ENCODE measurements around the gene HTRA3.
"Not testable (repeated sequence)": the region's sequence is repeated elsewhere in the genome, so short reads cannot be mapped to it uniquely, and the experiment has no call there.

HTRA3 gene

DNA sequence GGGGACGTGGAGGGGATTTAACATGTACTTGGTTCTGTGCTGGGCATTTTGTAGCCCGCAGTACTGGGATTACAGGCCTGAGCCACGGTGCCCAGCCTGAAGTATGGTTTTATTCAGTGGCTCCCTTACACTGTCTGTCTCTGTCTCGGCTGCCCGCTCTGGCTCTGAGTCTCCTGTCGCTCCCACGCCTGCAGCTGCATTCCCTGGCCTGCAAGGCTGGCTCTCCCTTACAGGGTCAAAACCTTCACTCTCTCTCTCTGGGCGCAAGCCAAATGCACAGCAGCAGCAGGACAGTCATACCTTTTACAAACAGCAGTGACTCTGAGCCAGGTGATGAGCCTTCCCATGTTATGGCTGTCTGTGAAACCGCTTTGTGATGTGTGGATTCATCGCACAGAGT lies 72.1 kb downstream of the HTRA3 start:
- in situ Hi-C loops (cut with HindIII; ENCODE audit: low pct_ligation_motif_present, low pct_unique_long_range_greater_than_20kb, low sequenced_read_pairs), result no loop called here

DNA sequence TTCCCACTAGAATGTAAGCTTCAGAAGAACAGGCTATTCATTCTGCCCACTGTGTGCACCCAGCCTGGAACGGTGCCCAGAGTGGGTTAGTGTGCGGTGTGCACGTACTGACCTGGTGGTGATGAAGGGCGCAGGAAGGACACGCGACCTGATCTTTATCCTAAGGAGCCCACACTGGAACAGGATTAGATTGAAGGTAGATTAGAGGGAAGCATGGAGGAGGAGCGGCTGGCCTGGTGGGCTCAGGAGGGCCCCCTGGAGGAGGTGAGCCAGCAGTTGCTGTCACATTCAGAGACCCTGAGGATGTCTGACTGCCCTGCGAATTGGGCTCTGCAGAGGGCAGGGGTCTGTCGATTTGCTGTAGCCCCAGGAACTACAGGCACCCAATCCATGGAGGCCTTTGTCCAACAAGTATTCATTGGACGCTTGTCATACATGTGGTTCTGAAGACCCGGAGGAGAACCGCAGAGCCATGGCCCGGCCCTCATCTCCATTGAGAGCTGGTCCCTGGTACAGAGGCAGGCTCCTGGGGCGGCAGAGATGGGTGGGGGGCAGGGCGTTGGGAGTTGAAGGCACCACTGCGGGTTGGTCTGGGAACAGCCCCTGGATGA lies 73.2 kb downstream of the HTRA3 start:
- in situ Hi-C loops (cut with HindIII; ENCODE audit: low pct_ligation_motif_present, low pct_unique_long_range_greater_than_20kb, low sequenced_read_pairs), result no loop called here

More for the DNA sequence above, 72.1 kb downstream of the HTRA3 start:
- no peak for DNase-seq

DNA sequence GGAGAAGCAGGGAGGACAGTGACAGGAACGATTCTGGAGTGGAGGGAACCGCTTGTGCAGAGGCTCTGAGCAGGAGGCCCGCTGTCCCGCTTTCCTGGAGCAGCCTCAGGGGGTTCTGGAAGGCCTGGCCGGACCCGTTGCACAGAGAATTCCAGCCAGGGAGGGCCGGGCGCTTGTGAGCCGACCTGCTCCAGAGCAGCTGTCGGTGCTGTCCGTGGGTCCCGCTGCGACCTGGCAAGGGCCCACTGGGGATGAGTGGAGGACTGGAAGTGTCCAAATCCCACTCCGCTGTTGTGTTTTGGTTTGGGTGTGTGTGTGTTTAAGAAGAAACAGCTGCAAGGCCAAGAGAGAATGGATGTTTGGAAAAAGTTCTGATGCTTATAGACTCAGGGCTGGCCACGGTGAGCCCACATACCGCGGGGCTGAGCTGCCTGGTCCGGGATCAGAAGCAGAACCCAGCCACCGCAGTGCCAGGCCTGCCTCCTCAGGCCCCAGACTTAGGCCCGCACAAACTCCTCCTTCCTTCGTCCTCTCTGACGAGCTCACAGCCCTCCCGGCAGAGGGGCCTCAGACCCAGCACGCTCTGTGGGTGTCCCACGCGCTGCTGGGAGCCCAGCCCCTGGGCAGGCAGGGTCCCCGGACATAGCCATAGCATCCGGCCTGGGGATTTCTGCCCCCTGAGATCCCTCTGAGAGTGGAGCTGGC lies 73.9 kb downstream of the HTRA3 start:
- DNase-seq, result no peak
- in situ Hi-C loops (cut with HindIII; ENCODE audit: low pct_ligation_motif_present, low pct_unique_long_range_greater_than_20kb, low sequenced_read_pairs), result no loop called here

More for the DNA sequence above, 73.2 kb downstream of the HTRA3 start:
- DNase-seq, result no peak

DNA sequence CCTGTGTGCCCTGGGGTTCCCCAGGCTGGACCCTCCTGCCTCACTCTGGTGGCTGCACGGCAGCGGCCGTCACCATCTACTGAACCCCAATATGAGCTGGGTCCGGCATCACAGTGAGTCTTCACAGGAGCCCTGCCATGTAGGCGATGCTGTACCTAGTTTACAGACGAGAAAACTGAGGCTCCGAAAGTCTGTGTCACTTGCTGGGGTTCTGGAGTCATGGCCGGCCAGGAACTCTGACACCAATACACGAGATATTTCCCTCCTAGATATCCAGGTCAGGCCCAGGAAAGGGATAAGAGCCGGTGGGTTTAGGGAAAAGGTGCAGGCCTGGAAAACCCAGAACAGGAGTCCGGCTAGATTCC lies 74.4 kb downstream of the HTRA3 start:
- in situ Hi-C loops (cut with HindIII; ENCODE audit: low pct_ligation_motif_present, low pct_unique_long_range_greater_than_20kb, low sequenced_read_pairs), result no loop called here
- DNase-seq, result no peak

DNA sequence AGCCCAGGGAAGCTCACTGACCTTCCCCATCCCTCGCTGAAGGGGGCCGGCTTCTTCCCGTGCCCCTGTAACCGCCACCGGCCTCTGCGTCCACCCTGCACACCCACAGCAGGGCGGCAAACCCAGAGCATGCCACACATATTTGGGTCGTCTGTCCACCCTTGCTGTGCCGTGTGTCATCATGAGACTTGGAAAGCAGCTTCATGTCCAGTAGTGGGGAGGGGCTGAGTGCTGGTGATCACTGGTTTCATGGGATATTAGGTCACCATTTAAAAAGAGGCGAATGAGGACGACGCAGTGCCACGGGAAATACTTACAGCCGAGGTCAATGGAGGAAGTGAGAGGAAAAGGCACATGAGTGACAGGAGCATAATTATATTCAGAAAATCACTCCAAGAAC lies 74.8 kb downstream of the HTRA3 start:
- in situ Hi-C loops (cut with HindIII; ENCODE audit: low pct_ligation_motif_present, low pct_unique_long_range_greater_than_20kb, low sequenced_read_pairs), result no loop called here
- DNase-seq, result no peak

DNA sequence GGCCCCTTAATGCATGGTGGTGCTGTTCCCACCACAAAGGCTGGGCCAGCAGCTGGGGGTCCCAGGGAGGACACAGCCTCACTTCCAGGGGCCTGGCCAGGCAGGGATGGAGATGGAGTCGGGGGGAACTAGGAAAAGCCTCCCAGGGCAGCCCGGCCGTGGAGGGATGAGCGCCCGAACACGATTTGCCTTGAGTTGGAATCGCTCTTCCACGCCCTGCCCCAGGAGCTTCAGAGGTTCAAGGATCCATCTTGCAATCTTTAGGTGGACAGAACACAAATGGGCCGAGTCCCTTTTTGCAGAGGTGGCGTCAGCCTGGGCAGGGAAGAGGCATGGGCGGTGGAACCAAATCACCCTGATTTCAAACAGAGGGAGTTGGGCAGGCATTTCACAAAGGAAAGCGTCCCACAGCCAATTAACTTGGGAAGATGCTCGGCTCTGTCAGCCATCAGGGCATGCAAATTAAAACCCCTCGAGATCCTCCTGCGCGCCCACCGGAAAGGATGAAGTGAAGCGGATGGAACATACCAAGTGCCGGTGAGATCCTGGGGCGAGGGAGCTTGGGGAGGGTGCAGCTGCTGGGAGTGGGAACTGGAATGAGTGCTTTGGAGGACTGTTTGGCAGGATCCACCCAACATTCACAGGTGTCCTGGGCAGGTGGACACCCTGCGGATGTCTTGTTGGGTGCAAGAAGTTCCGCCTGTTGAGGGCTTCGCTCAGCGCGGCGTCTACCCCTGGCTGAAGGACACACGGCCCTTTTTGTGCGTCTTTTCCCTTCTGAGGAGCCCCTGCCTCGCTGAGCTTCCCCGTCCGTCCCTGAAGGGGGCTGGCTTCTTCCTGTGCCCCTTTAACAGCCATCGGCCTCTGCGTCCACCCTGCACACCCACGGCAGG lies 75.7 kb downstream of the HTRA3 start:
- DNase-seq, result no peak
- in situ Hi-C loops (cut with HindIII; ENCODE audit: low pct_ligation_motif_present, low pct_unique_long_range_greater_than_20kb, low sequenced_read_pairs), result no loop called here

DNA sequence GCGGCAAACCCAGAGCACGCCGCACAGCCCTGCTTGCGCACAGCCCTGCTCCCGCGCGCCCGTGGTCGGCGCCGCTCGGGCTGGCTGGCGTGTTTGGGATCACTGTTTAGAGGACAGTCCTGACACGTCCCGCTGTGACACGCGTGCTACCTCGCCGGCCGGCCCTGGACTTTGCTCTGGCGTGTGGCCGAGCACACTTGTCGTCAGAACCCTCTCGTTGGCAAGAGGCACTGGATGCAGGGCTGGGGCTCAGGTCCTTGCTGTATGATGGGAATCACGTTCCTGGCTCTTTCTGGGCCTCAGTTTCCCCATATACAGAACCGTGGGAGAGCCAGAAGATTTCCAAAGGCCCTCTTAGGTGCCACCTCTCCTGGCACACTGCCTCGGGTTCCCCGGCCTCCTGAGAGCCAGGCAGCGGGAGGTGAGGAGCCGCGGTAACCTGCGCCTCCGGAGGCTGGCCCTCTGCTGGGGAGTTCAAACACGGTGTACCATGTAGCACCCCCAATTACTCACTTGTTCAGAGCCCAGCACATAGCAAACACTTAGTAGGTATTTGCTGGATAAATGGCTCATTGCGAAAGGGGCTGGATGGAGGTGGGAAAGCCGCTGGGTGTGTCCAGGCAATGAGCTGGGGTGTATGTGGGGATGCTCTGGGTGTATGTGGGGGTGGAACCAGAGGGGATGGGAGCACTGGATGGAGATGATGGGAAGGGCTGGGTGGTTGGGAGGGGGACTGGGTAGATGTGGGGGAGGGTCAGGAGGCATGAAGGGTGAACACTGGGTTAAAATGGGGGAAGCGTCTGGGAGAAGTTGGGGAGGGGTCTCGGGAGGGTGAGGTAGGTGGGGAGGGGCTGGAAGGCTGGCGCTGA lies 76.6 kb downstream of the HTRA3 start:
- in situ Hi-C loops (cut with HindIII; ENCODE audit: low pct_ligation_motif_present, low pct_unique_long_range_greater_than_20kb, low sequenced_read_pairs), result no loop called here
- no peak for DNase-seq

DNA sequence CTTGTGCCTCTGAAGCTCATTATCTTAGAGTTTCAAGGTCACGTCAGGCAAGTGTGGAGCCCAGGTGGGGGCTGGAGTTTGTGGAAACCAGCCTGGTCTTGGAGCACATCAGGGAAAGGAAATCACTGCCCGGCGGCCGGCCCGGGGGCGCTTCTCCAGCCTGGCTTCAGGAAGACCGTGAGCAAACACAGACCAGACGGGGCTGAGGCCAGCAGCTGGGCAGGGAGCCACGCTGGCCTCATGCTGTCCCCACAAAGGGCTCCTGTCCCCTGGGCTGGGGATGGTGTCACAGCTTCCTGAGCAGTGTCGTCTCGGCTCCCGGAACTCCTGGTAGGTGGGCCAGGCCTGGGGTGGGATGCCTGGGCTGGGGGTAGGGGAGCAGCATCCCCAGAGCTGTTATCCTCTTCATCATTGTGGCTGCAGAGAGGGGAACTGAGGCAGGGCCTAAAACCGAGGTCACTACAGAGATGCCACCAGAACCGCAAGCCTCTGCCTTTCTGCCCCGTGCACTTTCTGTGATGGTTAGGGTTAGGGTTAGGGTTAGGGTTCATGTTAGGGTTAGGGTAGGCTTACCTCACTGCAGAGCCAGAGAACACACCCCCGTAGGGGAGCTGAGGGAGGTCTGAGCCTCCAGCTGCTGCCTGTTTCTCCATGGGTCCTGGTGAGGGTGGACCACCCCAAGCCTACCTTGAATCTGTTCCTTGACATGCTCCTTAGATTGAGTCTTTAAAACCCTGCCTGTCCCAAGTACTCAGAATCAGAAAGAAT lies 77.5 kb downstream of the HTRA3 start:
- no peak for DNase-seq
- in situ Hi-C loops (cut with HindIII; ENCODE audit: low pct_ligation_motif_present, low pct_unique_long_range_greater_than_20kb, low sequenced_read_pairs), result no loop called here

DNA sequence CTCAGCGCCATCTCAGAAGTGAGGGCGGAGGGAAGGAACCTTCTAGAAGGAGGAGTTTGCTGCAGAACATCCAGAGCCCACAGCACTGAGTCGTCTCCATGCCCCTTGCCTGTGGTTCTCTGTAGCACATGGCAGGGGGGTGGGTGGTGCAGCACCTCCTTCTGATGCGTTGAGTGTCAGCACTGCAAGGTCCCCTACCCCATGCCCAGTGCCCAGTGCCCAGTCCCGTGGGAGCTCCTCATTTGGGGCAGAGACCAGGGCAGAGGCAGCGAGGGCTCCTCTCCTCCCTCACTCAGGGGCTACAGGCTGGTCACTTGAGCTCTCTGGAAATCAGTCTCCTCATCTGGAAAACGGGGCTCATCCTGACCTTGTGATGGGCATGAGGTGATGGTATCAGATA lies 78.1 kb downstream of the HTRA3 start:
- in situ Hi-C loops (cut with HindIII; ENCODE audit: low pct_ligation_motif_present, low pct_unique_long_range_greater_than_20kb, low sequenced_read_pairs), result no loop called here
- no peak for DNase-seq

DNA sequence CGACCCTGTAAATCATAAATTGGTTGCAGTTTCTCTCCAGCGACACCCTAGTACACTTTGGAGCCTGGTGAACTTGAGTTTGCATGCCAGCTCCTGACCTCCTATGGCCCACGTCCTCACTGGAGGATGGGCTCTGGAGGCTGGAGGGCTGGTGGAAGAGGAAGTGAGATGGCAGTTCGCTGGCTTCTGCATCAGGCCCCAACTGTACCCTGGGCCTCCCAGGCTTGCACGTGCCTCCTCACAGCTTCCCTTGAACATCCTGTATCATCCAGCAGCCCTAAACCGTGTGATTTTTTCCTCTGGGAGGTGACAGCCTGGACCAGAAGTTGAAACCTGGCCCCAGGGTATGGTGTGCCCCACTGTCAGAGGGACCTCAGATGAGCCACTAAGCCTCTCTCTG lies 78.5 kb downstream of the HTRA3 start:
- in situ Hi-C loops (cut with HindIII; ENCODE audit: low pct_ligation_motif_present, low pct_unique_long_range_greater_than_20kb, low sequenced_read_pairs), result no loop called here

DNA sequence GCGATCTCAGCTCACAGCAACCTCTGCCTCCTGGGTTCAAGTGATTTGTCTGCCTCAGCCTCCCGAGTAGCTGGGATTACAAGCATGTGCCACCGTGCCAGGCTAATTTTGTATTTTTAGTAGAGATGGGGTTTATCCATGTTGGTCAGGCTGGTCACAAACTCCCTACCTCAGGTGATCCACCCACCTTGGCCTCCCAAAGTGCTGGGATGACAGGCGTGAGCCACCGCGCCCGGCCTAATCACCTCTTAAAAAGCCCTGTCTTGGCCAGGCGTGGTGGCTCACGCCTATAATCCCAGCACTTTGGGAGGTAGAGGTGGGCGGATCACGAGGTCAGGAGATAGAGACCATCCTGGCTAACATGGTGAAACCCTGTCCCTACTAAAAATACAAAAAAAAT lies 79.7 kb downstream of the HTRA3 start:
- in situ Hi-C loops (cut with HindIII; ENCODE audit: low pct_ligation_motif_present, low pct_unique_long_range_greater_than_20kb, low sequenced_read_pairs); DNase-seq: not testable (repeated sequence)

More for the DNA sequence above, 78.5 kb downstream of the HTRA3 start:
- DNase-seq, result no peak

DNA sequence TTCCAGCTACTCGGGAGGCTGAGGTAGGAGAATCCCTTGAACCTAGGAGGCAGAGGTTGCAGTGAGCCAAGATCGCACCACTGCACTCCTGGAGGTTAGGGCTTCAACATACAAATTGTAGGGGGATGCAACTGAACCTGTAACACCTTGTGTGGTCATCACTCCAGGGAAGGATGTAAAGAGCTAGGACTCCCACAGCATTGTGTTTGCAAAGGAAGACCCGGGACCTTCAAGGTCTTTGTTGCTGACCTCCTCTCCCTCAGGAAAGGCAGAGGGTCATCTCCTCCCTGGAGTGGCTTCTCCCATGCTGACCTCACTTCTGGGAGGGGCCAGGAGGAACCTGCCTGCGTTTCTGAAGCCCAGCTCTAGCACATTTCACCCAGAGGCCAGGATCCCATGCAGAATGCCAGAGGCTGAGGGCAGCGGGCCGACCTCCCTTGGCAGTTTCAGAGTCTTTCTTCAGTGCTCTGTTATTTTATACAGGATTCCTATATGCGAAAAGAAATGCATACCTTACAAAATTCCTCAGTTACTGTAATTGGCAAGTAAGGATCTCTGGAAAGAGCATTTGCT lies 80.2 kb downstream of the HTRA3 start:
- in situ Hi-C loops (cut with HindIII; ENCODE audit: low pct_ligation_motif_present, low pct_unique_long_range_greater_than_20kb, low sequenced_read_pairs), result no loop called here
- DNase-seq, result no peak

DNA sequence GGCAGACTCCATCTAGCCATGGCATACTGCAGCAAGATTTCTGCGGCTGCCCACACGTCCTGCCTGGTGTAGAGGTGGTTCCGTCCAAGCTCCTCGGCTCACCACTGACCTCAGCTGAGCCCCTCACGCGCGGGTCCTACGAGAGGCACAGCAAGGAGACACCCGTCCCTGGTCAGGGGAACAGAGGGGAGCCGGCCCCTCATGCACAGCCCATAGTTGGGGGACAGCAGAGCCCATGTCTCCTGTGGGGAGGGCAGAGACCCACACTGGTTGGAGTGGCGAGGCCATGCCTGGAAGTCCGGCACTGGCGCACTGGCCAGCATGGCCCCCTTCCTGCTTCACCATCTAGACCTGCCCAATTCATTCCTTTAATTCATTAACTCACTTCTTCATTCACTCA lies 80.8 kb downstream of the HTRA3 start:
- no peak for DNase-seq
- in situ Hi-C loops (cut with HindIII; ENCODE audit: low pct_ligation_motif_present, low pct_unique_long_range_greater_than_20kb, low sequenced_read_pairs), result no loop called here

DNA sequence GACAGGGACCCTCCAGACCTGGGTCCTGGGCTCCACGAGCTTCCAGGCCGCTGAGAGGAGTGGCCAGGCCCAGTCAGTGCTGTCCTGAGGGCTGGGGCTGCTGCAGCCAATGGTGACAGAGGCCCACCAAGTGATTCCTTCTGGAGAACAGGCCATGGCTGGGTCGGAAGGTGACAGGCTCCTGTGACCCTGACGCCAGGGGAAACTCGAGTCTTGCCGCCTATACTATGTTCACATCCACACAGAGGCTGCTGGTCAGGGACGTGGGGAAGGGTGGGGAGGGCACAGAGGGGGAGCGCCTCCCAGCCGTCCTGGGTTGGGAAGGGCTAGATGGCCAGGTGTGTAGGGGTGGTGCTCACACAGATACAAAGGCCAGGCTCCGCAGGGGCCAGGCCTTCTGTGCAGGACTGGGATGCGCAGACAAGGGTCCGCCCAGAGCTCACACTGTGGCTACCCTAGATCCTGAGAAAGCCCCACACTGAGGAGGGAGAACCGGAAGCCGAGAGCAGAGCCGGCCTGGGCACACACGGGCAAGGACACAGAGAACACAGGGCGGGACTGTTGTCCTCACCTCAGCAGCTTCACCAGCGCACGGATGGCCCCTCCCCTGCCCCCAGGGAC lies 81.4 kb downstream of the HTRA3 start:
- in situ Hi-C loops (cut with HindIII; ENCODE audit: low pct_ligation_motif_present, low pct_unique_long_range_greater_than_20kb, low sequenced_read_pairs), result no loop called here
- no peak for DNase-seq

DNA sequence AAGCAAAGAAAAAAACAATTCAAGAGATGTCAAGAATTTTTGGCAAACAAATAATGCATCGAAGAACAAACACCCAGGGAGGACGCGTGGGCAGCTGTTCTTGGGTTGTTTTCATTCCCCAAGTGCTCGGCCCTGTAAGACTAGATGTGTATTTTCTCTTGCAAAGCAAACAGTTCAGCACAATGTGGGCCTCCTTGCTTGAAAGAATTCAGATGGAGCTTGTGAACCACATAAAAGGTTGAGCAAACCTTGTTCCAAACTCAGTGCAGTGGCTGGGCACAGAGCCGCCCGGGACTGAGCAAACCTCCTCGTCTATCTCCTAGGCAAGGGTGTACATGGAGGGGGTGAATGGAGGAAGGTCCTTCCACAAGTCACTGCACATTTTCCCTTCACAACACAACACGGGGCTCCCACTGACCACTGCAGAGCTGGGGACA lies 82.4 kb downstream of the HTRA3 start:
- no peak for DNase-seq
- in situ Hi-C loops (cut with HindIII; ENCODE audit: low pct_ligation_motif_present, low pct_unique_long_range_greater_than_20kb, low sequenced_read_pairs), result no loop called here

DNA sequence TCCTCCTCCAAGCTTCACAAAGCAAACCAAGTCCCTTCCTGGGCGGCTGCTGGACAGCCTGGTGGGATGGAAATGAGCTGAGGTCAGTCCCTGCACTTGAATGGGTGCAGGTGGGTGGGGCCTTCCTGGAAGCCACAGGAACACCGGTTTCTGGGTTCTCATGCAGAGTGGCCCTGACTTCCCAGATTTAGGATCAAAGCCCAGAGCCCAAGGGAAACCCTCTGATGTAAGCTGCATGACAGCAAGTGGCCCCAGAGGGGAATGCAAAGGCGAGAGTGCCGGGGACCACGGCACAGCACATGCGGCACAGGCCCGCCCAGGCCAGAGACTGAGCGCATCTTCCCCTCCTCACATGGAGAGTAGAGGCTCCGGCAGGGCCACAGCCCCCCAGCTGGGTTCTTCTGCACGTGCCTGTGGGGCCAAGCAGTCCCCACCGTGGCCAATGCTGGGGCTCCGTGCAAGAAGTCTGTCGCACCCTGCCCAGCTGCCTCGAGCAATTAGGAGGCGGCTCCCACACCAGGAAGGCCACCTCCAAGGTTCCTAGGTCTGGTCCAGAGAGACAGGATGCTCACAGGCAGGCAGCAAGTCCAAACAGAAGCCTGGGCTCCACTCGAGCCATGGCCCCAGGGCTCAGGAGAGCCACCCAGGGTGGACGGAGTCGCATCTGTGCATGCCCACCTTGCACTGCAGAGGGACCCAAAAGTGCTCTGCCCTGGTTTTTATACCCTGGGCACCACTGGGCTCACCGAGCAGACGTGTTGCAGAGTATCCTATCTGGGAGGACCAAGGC lies 83.0 kb downstream of the HTRA3 start:
- in situ Hi-C loops (cut with HindIII; ENCODE audit: low pct_ligation_motif_present, low pct_unique_long_range_greater_than_20kb, low sequenced_read_pairs), result no loop called here
- no peak for DNase-seq
